Keratinocyte (primary cell): Measurements from ENCODE around the gene RAB3D.

Source experiments
- CTCF ChIP-seq, 3 experiments: IDR thresholded peaks in 1 of 3; conservative IDR thresholded peaks in 1 of 3; optimal IDR thresholded peaks in 1 of 3; 2 replicates in 2 of 3; 3 replicates in 1 of 3; pipeline versions ENCODE3 to v1.5.1; 2011; ENCODE audit warnings: low read length in 3 of 3, mild to moderate bottlenecking in 3 of 3, moderate library complexity in 2 of 3, control low read depth in 1 of 3, inconsistent platforms in 1 of 3; ENCODE audit not compliant: insufficient read depth in 2 of 3; ENCODE audit errors: extremely low read depth in 1 of 3
- EZH2 ChIP-seq: IDR thresholded peaks from one replicate; pipeline ENCODE4 v1.6.1; 2012; ENCODE audit warnings: inconsistent platforms, mild to moderate bottlenecking, low read length, moderate library complexity

GRCh38 chr19:11377237-11377636, 37.8 kb upstream of the RAB3D start:
- TF ChIP-seq EZH2 (no peak), CTCF (optimal IDR thresholded peaks at IDR 0.05 in 1 of 3, IDR thresholded peaks at IDR 0.05 in 1 of 3, conservative IDR thresholded peaks at IDR 0.05 in 1 of 3; ENCODE audit: extremely low read depth in 1 of 3, insufficient read depth in 2 of 3, low read length in 3 of 3) (no peak)
